HUDEP-2 (cell line): ENCODE results near the gene TARBP2.

ENCODE experiments used
- DNase-seq, 76 experiments: peaks; one replicate each; lab custom pipeline; 2025; ENCODE audit not compliant: unreplicated experiment in 76 of 76; lab: John Stamatoyannopoulos, UW

Gene TARBP2, protein sequence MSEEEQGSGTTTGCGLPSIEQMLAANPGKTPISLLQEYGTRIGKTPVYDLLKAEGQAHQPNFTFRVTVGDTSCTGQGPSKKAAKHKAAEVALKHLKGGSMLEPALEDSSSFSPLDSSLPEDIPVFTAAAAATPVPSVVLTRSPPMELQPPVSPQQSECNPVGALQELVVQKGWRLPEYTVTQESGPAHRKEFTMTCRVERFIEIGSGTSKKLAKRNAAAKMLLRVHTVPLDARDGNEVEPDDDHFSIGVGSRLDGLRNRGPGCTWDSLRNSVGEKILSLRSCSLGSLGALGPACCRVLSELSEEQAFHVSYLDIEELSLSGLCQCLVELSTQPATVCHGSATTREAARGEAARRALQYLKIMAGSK

GRCh38 chr12:53500776-53501614 lies at the start of gene TARBP2:
TARBP2 (plus strand) TSS chr12:53501283; CDS start chr12:53501409, 126 bp downstream.
- peak in 75 of 76 experiments; percentile 80 to 99 (median 96) for DNase-seq

GRCh38 chr12:53451661-53452158 lies 49.4 kb upstream of the TARBP2 start, which contains the start of gene PCBP2:
PCBP2 (plus strand) TSS chr12:53452102; CDS start chr12:53454801, 2,699 bp downstream.
- peak in 75 of 76 experiments; percentile 13 to 98 (median 97) for DNase-seq

DNA sequence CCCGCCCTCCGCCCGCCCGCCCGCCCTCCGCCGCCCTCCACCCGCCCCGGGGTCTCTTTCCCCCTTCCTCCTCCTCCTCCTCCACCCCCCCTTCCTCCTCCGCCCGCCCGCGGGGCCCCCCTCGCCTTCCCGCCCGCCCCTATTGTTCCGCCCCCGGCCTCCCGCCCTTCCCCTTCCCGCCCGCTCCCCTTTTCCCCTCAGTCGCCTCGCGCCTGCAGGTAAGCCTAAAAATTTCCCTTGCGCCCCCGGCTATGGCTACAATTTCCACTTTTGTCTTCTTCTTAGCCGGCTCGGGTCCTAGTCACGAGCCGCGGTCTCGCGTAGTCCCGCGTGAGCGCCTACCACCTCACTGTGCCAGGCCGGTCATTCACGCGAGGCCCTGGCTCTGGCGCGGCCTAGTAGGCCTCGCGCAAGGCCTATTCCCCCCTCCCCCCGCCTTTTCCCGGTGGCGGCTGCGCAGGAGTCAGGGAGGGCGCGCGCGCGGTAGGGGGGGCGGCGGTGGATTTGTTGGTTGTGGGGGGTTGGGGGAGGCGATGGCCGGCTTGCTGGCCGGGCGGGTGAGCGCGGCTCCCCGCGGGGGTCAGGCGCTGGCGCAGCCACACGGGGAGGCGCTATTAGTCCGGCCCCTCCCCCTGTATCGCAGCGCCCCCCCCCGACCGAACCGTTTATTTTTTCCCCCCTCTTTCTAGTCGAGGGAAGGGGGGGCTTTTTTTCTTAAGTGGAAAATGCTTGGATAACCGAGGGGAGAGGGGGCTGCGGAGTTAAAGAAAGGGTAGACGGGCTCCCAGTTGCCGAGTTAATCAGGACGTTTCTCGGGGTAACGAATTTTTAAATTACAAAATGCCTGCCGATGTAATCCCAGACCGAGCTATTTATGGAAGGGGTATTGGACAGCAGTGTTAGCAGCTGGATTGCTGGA lies 48.7 kb upstream of the TARBP2 start:
- peak in 66 of 76 experiments; percentile 11 to 83 (median 62) for DNase-seq

DNA sequence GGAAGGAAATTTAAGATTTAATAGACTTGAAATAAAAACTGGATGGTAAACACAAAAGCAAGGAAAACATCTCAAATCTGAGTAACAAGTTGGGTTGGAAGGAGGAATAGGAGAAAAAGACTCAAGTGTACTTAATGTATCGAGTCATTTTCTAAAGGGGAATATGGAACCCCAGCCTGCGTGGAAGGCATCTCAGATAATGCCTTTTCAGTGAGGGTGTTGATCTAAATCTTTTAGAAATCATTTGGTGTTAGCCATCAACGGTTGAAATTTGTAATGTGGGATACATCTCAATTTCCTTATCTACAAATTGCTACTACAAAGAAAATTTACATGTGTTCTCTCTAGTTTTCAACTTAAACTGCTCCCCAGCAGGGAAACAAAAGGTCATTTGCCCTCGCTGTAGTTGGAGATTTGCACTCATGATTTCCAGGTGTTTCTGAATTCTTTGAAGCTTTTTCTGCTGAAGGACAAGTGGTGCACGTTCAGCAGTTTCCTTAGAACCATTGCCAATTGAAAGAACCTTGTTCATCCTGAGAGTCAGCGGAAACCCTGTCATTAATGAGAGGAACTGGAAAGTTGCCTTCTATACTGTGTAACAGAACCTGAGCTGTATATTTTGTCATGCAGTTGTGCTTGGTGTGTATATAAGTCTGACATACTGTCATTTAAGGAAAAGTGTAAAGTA lies 47.0 kb upstream of the TARBP2 start:
- no peak for DNase-seq

DNA sequence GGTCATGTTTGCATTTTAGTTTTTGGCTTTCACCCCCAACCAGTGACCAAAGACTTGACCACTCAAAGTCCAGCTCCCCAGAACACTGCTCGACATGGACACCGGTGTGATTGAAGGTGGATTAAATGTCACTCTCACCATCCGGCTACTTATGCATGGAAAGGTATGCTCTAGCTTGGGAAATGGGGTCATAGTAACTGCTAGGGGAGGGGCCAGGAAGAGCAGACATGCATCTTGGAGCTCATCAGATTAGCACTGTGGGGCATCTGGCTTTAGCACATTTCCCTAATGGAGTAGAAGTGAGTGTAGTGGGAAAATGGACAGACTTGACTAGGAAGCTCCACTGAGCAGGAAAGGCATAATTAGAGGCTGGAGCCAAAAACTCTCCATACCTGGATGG lies 46.4 kb upstream of the TARBP2 start:
- DNase-seq: no peak

DNA sequence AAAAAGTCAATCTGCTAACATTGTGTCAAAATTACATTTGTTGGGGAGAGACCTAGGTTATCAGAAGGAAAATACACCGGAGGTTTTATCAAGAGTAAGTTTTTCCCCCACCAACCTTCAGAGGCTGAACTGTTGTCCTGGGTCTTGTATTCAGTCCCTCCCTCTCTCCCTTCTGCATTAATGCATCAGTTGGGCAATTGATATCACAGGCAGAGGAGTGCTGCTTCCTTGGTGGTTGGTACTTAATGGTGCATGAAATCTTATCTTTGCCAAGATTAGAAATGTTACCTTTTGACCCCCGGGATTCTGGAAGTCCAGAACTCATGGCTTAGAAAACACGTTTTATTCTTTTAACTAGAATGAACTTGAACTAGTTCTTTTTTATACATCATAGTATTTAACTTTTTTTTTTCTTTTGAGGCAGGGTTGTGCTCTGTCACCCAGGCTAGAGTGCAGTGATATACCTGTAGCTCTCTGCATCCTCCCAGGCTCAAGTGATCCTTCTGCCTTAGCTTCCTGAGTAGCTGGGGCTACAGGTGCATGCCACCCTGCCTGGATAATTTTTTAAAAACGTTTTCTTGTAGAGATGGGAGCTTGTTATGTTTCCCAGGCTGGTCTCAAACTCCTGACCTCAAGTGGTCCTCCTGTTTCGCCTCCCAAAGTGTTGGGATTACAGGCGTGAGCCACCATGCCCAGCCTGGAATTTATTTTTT lies 44.3 kb upstream of the TARBP2 start:
- no peak for DNase-seq

DNA sequence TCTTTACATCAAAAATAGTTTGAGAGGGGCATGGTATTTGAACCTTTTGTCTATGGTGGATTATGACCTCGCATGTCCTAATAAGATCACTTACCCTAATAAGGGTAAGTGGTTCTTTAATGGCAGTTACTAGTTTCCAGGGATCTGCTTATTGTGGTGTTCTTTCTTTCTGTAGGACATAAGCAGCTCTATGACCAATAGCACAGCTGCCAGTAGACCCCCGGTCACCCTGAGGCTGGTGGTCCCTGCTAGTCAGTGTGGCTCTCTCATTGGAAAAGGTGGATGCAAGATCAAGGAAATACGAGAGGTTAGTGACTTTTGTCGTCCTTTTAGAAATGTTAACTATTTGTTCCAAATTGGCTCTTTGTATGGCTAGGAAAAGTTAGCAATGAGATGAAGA lies 42.0 kb upstream of the TARBP2 start:
- no peak for DNase-seq

DNA sequence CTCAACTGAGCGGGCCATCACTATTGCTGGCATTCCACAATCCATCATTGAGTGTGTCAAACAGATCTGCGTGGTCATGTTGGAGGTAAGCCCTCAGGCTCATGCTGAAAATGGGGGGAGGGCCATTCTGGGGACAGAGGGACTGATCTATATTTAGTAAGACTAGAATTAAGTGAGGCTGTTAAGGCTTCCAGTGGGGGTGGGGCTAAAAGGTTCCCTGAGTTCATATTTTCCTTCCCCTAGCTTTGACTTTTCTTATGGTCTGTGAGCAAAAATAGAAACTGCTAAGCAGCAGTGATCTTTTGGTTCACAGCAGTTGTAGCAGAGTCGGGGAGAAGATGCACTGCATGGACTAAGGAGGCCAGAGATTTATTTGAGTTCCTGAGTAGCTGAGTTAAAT lies 40.0 kb upstream of the TARBP2 start:
- DNase-seq: no peak

DNA sequence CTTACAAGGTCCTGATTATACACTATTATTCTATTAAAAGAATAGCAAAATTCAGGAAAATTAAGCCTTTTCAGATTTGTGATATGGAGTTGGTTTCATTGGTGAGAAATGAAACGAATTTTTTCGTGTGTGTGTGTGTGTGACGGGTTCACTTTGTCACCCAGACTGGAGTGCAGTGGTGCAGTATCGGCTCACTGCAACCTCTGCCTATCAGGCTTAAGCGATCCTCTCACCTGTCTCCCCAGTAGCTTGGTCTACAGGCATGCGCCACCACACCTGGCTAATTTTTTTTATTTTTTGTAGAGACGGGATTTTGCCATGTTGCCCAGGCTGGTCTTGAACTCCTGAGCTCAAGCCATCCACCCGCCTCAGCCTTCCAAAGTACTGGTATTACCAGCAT lies 39.5 kb upstream of the TARBP2 start:
- no peak for DNase-seq

DNA sequence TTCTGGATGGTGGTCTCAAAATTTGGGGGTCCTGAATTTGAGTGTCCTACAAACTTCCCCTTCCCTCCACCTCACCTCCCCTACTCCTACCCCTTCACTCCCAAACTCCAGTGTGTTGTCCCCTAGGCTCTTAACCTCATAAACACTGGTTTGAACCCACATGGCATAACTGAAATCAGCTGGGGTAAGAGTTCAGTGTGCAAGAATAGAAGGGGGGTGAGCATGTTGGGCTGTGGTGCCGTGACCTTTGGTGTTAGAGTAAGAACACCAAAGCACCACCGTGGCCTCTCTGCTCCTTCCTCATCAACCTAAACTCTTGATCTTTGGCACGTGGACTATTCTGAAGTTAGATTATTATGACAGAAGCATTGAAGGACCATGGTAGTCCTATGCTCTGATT lies 38.1 kb upstream of the TARBP2 start:
- no peak for DNase-seq

GRCh38 chr12:53463802-53464560 lies 37.1 kb upstream of the TARBP2 start:
- DNase-seq: no peak

DNA sequence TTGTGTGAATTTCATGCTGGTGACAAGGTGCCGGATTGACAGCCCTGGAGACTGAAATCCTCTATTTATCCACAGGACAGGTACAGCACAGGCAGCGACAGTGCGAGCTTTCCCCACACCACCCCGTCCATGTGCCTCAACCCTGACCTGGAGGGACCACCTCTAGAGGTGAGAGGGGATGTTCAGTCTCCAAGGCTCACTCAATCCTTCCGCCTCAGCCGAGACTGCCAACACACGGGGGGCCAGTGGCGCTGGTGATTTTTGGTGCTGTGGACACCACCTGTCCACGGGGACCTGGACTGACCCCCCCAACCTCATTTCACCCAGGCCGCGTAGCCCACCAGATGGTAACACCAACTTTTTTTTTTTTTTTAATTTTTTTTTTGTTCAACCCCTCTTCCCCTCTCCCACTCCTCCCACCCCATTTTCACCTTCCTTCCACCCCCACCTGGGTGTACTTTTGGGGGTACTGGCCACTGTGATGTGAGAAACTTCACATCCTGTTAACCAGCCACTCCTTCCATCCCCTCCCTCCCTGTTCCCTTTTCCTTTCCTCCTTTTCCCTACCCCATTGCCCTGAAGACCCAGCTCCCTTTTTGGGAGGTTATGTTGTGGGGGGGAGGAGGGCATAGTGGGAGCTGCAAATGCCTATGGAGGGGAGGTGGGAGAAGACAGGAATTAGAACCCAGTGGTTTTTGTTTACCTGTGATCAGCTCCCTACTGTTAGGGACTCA lies 36.2 kb upstream of the TARBP2 start:
- DNase-seq: no peak

GRCh38 chr12:53465679-53466078 lies 35.4 kb upstream of the TARBP2 start:
- no peak for DNase-seq

GRCh38 chr12:53466640-53467039 lies 34.4 kb upstream of the TARBP2 start:
- no peak for DNase-seq

- DNase-seq: no peak
Measured at GRCh38 chr12:53467082-53467481, 34.0 kb upstream of the TARBP2 start.

DNA sequence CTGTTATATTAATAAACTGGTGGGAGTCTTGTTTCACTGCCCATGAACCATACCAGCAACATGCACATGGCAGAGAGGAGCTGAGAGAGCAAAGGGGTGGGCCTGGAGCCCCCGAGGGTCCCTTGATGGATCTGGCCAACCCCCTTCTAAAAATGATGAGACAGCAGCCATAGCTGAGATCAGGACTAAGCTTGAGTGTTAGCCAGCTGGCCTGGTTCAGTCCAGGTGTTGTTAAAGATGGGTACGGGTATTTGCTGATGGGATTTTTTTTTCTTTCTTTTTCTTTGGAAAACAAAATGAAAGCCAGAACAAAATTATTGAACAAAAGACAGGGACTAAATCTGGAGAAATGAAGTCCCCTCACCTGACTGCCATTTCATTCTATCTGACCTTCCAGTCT lies 33.2 kb upstream of the TARBP2 start:
- no peak for DNase-seq

DNA sequence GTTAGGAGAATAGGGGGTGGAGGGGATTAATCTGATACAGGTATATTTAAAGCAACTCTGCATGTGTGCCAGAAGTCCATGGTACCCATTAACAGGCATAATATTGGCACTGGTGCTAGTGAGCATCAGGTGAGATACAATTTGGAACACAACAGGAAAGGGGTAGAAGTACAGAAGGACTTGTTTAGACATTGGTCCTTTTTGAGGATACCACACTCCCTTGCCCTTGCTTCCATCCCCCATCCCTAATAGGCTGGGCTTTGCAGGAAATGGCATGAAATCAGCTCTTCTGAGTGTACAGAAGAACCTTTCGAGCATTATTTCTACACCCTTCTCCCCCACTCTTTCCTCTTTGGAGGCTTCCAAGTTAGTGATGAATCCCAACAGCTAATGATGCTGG lies 32.8 kb upstream of the TARBP2 start:
- no peak for DNase-seq

DNA sequence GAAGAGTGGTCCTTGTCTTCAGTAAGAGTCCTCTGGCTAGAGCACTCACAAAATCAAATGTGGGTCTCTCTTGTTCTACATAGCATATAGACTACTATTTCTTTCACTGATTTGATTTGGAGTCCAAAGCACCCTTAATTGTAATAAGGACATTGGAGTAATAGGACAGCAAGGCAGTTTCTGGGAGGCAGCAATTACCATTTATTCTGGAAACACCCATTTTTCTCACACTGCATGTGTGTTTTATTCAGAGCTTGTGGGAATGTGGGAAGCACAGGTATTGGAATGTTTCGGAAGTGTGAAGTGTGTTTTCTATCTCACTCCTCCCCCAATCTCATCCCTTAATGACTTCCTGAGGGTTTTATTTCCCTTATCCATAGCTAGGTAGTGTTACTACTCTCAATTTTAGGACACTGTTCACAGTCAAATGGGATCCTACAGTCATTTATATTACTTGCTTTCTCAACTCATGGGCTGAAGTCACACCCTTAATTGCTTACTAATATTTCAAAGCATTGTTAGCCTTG lies 29.0 kb upstream of the TARBP2 start:
- no peak for DNase-seq
